ENCODE data around the gene PTPRG. TPM values are rescaled to one million over a fixed set of nuclear protein-coding genes. Genes with fewer than 3 reads are reported as not detected.

PTPRG gene
- polyA plus RNA-seq, 1 donor (not counting 4 experiments of a cell fraction or from before 2014, with no cell fraction given), result 12.1 TPM

DNA sequence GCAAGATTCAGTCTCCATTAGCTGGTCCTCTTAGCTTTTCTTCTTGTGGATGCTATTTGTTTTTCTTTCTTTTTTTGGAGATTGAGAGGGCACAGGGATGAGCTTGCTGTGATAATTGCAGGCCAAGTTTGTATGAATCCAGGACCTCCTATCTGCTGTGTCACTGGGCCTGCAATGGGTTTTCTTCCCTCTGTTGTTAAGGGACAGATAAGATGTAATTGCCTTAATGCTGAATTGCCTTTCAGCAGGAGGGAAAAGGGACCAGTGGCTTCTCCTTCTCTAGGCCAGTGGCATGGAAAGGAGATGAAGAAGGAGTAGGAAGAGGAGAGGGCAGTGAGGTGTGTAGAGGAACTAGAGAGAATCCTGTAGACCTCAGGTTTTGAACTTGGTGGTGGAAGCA, 29.9 kb downstream of the PTPRG start:
- H4K20me1 ChIP-seq (ENCODE audit: control insufficient read depth, extremely low read depth, insufficient read depth, low read length), result no peaks in the 10 kb centered on the region
- H3K27me3 ChIP-seq (ENCODE audit: control insufficient read depth, extremely low read depth, insufficient read depth, low read length), result no peaks in the 10 kb centered on the region
- dilution Hi-C loops (cut with MboI; ENCODE audit: extremely low pct_ligation_motif_present, low sequenced_read_pairs), result no loop called here

DNA sequence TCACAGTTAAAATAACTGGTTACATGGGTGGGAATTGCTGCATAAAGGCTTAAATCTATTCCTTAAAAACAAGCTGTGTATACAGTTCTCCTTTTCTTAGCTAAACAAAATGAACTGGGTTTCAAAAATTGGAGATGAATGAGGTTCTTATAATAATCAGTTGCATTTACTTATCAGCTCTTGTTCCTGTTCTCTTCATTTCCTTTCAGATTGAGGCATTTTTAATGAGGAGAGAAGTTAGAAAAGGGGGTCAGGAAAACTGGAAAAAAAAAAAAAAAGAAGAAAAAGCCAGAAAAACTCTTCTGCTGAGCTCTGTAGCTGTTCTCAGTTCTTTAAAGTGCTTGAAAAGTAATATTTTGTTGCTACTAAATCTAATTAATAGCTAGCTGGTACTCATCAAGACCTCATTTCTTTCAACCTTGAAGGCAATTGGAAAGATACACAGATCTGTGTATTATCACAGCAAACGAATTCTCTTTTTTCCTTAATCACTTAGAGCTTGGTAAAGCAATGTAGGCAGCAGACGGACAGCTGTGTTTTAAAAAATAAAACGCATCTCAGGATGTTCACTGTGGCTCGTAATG, 32.2 kb downstream of the PTPRG start:
- H3K4me3 ChIP-seq (ENCODE audit: control insufficient read depth in 2 of 3, extremely low read depth in 1 of 3, insufficient read depth in 2 of 3, low read depth in 1 of 3, low read length in 3 of 3), result no peak overlapping the region
- dilution Hi-C loops (cut with MboI; ENCODE audit: extremely low pct_ligation_motif_present, low sequenced_read_pairs), result no loop called here
- peaks cover 38% of the 10 kb centered on the region for H3K79me2 ChIP-seq (ENCODE audit: control insufficient read depth, insufficient read depth, low read length)
- no peak overlapping the region for H2AFZ ChIP-seq (ENCODE audit: control insufficient read depth, low read length)
- H4K20me1 ChIP-seq (ENCODE audit: control insufficient read depth, extremely low read depth, insufficient read depth, low read length), result no peaks in the 10 kb centered on the region
- FAIRE-seq, result no peak
- TF ChIP-seq, protein P1, sequence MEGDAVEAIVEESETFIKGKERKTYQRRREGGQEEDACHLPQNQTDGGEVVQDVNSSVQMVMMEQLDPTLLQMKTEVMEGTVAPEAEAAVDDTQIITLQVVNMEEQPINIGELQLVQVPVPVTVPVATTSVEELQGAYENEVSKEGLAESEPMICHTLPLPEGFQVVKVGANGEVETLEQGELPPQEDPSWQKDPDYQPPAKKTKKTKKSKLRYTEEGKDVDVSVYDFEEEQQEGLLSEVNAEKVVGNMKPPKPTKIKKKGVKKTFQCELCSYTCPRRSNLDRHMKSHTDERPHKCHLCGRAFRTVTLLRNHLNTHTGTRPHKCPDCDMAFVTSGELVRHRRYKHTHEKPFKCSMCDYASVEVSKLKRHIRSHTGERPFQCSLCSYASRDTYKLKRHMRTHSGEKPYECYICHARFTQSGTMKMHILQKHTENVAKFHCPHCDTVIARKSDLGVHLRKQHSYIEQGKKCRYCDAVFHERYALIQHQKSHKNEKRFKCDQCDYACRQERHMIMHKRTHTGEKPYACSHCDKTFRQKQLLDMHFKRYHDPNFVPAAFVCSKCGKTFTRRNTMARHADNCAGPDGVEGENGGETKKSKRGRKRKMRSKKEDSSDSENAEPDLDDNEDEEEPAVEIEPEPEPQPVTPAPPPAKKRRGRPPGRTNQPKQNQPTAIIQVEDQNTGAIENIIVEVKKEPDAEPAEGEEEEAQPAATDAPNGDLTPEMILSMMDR (optimal IDR thresholded peaks at IDR 0.05 in 1 of 3, IDR thresholded peaks at IDR 0.05 in 1 of 3, conservative IDR thresholded peaks at IDR 0.05 in 1 of 3; ENCODE audit: extremely low read depth in 1 of 3, insufficient read depth in 2 of 3, low read length in 3 of 3), result no peak
- no peak for TF ChIP-seq EZH2 (IDR thresholded peaks at IDR 0.05; ENCODE audit: low read length)
- no peak for DNase-seq (ENCODE audit: low read depth, low spot score)
- H3K4me2 ChIP-seq (ENCODE audit: control insufficient read depth, extremely low read depth, insufficient read depth, low read depth, low read length), result no peak overlapping the region
- no peaks in the 10 kb centered on the region for H3K9me3 ChIP-seq (ENCODE audit: control insufficient read depth, low read depth, low read length)
- H3K9me1 ChIP-seq (ENCODE audit: control insufficient read depth, extremely low read depth, insufficient read depth, low read length), result no peaks in the 10 kb centered on the region
- H3K9ac ChIP-seq (ENCODE audit: control insufficient read depth, extremely low read depth, insufficient read depth, low read length), result no peak overlapping the region
- H3K27me3 ChIP-seq (ENCODE audit: control insufficient read depth, extremely low read depth, insufficient read depth, low read length), result no peaks in the 10 kb centered on the region
- H3K27ac ChIP-seq (ENCODE audit: control insufficient read depth, insufficient read depth, low read length), result no peak overlapping the region
- H3K4me1 ChIP-seq (ENCODE audit: control insufficient read depth, extremely low read depth, insufficient read depth, low read length), result peaks cover 6% of the 10 kb centered on the region
- H3K36me3 ChIP-seq (ENCODE audit: control insufficient read depth in 2 of 2, extremely low read depth in 1 of 2, insufficient read depth in 2 of 2, low read length in 2 of 2), result no peaks in the 10 kb centered on the region

More for the DNA sequence above, 29.9 kb downstream of the PTPRG start:
- no peak overlapping the region for H2AFZ ChIP-seq (ENCODE audit: control insufficient read depth, low read length)
- peaks cover 6% of the 10 kb centered on the region for H3K4me1 ChIP-seq (ENCODE audit: control insufficient read depth, extremely low read depth, insufficient read depth, low read length)
- H3K36me3 ChIP-seq (ENCODE audit: control insufficient read depth in 2 of 2, extremely low read depth in 1 of 2, insufficient read depth in 2 of 2, low read length in 2 of 2), result no peaks in the 10 kb centered on the region
- peaks cover 20% of the 10 kb centered on the region for H3K79me2 ChIP-seq (ENCODE audit: control insufficient read depth, insufficient read depth, low read length)
- no peak overlapping the region for H3K9ac ChIP-seq (ENCODE audit: control insufficient read depth, extremely low read depth, insufficient read depth, low read length)
- H3K4me2 ChIP-seq (ENCODE audit: control insufficient read depth, extremely low read depth, insufficient read depth, low read depth, low read length), result no peak overlapping the region
- DNase-seq (ENCODE audit: low read depth, low spot score) (no peak), FAIRE-seq (no peak)
- peaks cover 2% of the 10 kb centered on the region for H3K9me1 ChIP-seq (ENCODE audit: control insufficient read depth, extremely low read depth, insufficient read depth, low read length)
- no peaks in the 10 kb centered on the region for H3K9me3 ChIP-seq (ENCODE audit: control insufficient read depth, low read depth, low read length)
- H3K4me3 ChIP-seq (ENCODE audit: control insufficient read depth in 2 of 3, extremely low read depth in 1 of 3, insufficient read depth in 2 of 3, low read depth in 1 of 3, low read length in 3 of 3), result no peak overlapping the region
- no peak overlapping the region for H3K27ac ChIP-seq (ENCODE audit: control insufficient read depth, insufficient read depth, low read length)
- no peak for TF ChIP-seq EZH2 (IDR thresholded peaks at IDR 0.05; ENCODE audit: low read length)
- TF ChIP-seq, protein P1 (optimal IDR thresholded peaks at IDR 0.05 in 1 of 3, IDR thresholded peaks at IDR 0.05 in 1 of 3, conservative IDR thresholded peaks at IDR 0.05 in 1 of 3; ENCODE audit: extremely low read depth in 1 of 3, insufficient read depth in 2 of 3, low read length in 3 of 3), result no peak

Measured in keratinocyte (primary cell).